Stimulated activated CD8-positive, alpha-beta memory T cell treated with anti-CD3 and anti-CD28 coated beads, Interleukin-12 subunit alpha, Interleukin-12 subunit beta, amount 100 ng/mL, for 4 hours (primary cell): Measurements from ENCODE around the gene IP6K1.

Experiments used
- DNase-seq: peaks from one replicate; pipeline ENCODE4 v3.0.0-alpha.2; 2020; ENCODE audit warnings: low read depth

The IP6K1 gene

GRCh38 chr3:49723628-49724551 is 62.5 kb downstream of the IP6K1 start, which contains the start of gene GMPPB:
TSS of gene GMPPB (minus strand) at chr3:49723951. CDS start at chr3:49723726, 225 bp downstream.
- peak; percentile 88 for DNase-seq

GRCh38 chr3:49723296-49723627 is 63.1 kb downstream of the IP6K1 start:
- DNase-seq: no peak

DNA sequence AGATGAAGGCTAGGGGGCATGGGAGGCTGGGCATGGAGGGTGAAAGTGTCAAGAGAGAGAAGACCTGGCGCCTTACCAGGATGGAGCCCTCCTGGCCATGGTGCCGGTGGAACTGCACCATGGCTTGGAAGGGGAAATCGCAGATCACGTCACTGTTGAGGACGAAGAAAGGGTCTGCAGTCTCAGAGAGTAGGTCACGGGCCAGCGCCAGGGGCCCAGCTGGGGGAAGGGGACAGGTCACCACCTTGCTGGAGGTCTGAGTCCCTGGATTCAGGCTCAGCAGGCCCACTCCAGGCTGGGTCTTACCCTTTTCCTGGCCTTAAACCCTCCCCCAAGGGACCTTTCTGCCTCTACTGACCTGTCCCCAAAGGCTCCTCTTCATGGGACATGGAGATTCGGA is 63.4 kb downstream of the IP6K1 start:
- no peak for DNase-seq

DNA sequence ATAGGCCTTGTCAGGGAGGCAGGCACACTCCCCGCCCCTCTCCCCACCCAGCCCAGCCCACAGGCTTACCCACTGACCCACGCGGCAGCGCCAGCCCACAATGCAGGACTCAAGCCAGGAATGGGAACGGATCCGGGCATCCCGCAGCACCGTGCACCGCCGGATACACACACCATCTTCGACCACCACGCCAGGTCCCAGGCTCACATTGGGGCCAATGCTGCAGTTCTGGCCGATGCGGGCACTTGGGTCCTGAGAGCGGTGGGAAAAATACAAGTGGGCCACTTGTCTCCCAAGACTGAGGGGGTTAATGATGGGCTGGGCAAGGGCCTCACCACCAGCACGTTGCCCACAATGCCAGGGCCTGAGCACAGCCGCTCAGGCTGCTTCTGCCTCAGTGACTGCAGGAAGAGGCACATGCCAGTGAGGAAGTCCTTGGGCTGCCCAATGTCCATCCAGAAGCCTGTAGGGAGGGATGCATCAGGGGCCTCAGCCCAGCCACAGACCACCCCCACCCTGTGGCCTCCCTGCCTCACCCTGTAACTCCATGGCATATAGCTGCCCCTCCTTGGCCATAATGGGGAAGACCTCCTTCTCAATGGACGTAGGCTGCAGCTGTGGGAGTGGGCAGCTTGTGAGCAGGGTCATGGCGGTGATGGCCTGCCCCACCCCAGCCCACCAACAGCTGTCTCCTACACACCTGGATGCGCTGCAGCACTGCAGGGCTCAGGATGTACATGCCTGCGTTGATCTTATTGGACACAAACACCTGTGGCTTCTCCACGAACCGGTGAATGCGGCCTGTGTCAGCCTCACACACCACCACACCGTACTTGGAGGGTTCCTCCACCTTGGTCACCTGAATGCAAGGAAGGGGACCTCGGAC is 64.2 kb downstream of the IP6K1 start:
- DNase-seq: no peak

- DNase-seq: no peak
Observed at GRCh38 chr3:49721596-49721895, 64.8 kb downstream of the IP6K1 start.

DNA sequence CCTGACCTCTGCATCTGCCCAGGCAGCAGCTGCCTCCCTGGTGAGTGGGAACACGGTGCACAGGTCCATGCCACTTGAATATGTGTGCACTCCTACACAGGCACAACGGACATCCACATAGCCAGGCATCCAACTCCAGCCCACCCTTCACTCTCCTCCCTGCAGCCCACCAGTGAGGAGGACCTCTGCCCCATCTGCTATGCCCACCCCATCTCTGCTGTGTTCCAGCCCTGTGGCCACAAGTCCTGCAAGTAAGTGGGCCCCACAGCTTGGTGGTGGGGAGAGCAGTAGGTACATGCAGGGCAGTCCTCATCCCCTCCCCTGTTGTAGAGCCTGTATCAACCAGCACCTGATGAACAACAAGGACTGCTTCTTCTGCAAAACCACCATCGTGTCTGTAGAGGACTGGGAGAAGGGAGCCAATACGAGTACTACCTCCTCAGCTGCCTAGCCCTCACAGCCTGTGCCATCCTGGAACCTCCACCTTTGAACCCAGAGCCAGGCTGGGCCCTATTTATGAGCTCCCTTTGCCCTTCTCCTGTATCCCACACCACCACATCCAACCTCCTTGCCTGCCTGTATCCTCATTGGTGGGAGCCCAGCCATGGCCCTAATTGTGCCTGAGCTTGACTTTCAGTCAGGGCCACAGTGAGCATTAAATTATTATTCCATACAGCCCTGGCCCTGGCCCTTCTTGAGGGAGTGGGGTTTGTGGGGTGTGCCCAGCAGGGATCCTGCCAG is 65.3 kb downstream of the IP6K1 start:
- DNase-seq: no peak

GRCh38 chr3:49719214-49719884 is 67.0 kb downstream of the IP6K1 start, which contains the start of gene AMIGO3:
TSS of gene AMIGO3 (minus strand) at chr3:49719684. CDS start at chr3:49719465, 219 bp downstream.
- peak; percentile 81 for DNase-seq

DNA sequence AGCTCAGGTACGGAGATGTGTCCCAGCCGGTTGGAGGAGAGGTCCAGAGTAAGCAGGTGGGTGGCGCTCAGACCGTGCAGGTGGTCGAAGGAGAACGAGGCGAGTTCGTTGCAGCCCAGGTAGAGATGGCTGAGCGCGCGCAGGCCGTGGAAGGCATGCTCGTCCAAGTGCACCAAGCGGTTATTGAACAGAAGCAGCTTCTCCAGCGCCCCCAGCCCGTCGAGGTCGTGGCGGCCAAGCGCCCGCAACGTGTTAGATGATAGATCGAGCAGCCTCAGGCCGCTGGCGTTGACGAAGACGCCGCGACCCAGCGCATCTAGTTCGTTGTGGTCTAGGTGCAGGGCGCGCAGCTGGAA is 67.5 kb downstream of the IP6K1 start:
- DNase-seq: no peak

DNA sequence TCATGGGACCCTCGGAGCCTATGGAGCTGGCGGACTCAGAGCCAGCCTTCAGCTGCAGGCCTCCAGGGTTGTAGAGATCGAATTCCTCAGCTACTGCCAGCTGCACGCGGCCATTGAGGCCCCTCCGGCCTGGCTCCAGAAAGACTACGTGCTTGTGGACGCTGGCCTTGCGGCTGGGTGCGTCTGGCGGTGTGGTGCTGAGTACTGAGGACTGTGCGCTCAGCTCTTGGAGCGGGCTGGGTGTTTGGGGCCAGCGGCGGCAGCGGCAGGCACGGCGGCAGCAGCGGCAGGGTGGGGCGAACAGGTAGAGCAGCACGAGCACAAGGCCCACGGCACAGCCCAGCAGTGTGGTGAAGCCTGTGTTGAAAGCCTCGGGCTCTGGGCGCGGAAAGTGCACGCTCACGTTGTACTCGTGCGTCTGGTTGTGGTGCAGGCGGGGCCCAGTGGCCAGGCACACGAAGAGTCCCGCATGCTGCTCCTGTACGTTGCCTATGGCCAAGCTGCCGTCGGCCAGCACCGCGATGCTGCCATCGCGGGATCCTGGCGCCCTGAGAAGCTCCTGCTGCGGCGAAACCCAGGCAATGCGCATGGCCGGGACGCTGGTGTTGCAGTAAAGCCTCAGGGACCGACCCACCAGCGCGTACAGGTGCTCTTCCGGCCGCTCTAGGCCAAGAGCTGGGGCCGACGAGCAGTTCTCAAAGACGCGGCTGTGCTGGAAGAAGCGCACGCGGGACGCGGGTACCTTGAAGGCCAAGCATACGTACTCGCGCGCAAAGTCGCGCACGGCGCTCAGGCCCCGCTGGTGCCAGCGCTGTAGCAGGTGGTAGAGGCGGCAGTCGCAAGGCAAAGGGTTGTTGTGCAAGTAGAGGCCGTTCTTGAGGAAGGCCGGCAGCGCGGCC is 68.1 kb downstream of the IP6K1 start:
- DNase-seq: no peak

DNA sequence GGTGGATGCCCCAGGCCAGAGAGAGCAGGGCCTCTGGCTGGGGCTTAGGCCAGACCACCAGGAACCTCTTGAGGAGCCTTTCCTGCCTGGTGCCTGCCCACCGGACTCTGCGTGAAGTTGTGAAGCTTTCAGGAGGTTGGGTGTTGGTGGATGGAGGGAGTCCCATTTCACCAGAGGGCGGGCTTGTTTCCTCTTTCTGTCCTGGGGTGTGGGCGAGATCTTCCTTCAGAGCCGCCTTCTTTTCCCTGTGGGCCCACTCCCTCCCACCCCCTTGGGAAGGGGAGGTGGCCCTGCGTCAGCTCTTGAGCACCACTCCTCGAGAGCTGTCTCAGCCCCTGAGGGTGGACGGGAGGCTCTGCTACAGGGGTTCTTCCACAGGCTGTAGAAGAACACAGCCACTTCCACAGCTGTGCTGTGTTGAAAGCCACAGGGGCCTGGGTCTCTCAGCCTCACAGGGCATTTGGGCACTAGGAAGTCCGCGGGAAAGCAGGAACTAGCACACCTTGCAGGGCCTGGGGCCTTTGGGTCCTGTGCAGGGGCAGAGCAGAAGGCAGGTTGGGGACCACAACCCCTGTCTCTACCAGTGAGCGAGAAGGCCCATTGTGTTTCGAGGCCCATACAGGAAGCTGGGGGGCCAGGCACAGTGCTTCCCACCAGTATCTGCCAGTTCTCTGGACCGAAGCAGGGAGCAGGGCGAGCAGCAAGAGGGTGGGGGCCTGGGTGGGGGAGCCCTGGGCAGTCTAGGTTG is 69.0 kb downstream of the IP6K1 start:
- DNase-seq: no peak

DNA sequence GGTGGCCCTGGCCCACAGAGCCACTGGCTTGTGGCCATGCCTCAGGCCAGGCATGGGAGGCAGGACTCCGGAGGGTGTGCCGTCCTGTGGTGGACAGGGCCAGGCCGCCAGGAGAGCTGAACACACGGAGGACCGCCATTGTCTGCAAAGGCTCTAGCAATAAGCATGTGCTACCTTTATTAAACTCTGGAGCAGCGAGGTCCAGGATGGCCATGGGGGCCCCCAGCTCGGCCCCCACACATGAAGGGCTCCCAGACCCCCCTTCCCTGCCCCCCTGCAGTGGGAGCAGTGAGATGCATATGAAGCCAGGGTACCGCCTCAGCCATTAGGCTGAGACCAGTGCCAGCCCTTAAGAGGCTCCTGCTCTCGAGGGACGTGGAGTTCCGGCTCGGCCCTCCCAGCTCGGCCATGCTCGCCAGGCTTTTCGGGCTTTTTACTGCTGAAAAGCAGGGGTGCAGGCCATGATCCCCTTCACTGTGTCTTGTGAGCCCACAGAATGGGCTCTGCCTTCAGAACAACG is 69.6 kb downstream of the IP6K1 start:
- DNase-seq: no peak

DNA sequence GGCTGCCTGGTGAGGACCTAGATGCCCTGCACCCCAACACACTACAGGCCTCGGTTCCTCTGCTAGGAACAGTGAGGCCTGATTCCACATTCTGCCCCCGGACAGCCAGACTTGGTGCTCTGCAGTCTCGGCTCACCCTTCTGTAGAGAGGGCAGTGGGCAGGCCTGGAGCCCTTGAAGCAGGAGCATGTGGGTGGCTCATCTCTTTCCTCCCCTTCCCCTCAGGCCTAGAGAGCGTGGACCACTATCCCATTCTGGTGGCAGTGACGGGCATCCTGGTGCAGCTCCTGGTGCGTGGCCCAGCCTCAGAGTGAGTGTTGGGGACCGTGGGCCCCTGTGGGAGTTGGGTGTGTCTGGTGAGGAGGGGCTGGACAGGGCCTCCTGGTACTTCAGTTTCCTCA is 70.2 kb downstream of the IP6K1 start:
- DNase-seq: no peak

DNA sequence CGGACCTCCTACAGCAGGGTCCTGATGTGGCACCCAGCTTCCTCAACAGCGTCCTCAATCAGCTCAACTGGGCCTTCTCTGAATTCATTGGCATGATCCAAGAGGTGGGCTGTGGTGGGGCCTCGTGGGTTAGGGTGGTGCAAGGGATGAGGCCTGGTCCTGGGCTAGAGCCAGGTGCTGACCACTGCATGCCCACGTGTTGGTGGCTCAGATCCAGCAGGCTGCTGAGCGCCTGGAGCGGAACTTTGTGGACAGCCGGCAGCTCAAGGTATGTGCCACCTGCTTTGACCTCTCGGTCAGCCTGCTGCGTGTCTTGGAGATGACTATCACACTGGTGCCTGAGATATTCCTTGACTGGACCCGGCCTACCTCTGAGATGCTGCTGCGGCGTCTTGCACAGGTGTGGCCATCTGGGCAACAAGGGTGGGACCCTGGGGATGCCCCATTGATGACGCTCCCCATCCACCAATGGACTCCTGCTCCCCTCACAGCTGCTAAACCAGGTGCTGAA is 70.7 kb downstream of the IP6K1 start:
- DNase-seq: no peak

DNA sequence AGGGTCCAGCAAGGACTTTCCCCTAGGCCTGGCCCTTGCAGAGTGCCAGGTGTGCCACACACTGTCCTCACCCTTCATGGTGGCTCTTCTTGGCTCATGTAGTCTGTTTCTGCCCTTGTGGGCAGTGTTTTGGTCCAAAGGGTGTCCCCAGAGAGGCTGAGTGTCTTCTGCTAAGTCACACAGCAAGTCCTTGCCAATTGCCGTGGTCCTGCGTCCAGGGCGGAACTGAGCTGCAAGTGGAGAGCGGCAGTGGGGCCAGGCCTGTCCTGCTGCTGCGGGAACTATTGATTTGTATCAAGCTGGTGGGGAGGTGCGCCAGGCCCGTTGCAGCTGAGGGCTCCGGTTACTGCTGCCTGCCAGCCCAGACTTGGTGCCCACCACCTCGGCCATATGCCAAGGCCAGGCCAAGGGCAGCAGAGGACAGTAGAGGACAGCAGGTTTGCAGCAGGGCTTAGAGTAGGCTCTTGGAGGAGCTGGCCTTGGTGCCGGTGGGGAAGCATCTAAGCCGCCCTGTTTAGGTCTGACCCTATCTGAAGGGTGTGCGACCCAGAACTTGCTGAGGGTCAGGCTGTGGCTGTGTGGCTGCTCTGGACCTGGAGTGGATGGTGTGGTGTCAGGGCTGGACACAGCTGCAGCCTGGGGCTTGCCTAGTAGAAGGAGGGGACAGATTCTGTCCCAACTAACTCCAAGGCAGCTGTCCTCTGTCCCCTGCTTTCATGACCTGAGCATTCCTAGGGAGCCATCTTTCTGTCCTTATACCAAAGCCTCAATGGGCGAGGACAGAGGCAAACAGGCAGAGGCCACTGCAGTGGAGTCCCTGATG is 71.4 kb downstream of the IP6K1 start:
- no peak for DNase-seq

DNA sequence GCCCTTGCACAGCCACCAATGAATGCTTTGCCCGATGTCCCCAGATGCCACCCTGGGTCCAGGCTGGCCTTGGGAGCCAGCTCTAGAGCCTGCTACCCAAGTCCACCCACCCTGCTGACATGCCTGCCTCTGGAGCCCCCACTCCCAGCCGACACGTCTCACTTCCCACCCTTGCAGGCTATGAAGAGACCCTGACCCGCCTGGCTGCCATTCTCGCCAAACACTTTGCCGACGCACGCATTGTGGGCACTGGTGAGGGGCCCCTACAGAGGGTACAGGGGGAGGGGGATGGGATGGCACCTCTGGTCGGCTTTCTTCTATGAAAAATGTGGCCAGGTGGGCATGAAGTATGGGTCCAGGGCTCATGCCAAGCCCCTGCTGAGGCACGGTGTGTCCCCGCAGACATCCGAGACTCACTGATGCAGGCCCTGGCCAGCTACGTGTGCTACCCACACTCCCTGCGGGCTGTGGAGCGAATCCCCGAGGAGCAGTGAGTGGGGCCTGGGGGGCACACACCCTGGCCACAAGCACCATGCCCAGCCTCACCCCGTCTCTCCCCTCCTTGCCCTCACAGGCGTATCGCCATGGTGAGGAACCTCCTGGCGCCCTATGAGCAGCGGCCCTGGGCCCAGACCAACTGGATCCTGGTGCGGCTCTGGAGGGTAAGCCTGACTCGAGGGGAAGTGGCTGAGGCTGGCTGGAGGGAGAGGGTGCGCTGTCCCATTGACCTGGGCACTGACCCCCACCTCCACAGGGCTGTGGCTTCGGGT is 72.8 kb downstream of the IP6K1 start:
- no peak for DNase-seq

- DNase-seq: no peak
Observed at GRCh38 chr3:49712631-49713317, 73.6 kb downstream of the IP6K1 start.

DNA sequence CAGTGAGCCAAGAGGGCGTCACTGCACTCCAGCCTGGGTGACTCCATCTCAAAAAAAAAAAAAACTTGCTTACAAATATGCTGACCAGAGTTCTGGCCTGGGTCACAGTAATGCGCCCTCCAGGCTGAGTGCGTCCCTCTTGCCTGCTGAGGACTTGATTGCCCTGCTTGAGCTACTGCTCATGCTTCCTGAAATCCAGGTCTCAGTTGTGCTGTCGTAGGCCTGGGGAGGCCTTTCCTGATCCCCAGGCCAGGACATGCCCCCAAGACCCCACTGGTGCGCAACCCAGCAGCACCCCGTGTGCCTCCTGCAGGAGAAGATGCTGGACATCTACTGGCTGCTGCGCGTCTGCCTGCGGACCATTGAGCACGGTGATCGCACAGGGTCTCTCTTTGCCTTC is 74.2 kb downstream of the IP6K1 start:
- no peak for DNase-seq
